DMS53 (cell line): ENCODE data around the gene NEDD1.
A peak's percentile ranks its signal among the peaks of the same experiment; 100 is the strongest.

Experiments used
- DNase-seq: peaks from one replicate; lab custom pipeline; 2025; lab: John Stamatoyannopoulos, UW

The NEDD1 gene, protein sequence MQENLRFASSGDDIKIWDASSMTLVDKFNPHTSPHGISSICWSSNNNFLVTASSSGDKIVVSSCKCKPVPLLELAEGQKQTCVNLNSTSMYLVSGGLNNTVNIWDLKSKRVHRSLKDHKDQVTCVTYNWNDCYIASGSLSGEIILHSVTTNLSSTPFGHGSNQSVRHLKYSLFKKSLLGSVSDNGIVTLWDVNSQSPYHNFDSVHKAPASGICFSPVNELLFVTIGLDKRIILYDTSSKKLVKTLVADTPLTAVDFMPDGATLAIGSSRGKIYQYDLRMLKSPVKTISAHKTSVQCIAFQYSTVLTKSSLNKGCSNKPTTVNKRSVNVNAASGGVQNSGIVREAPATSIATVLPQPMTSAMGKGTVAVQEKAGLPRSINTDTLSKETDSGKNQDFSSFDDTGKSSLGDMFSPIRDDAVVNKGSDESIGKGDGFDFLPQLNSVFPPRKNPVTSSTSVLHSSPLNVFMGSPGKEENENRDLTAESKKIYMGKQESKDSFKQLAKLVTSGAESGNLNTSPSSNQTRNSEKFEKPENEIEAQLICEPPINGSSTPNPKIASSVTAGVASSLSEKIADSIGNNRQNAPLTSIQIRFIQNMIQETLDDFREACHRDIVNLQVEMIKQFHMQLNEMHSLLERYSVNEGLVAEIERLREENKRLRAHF

DNA sequence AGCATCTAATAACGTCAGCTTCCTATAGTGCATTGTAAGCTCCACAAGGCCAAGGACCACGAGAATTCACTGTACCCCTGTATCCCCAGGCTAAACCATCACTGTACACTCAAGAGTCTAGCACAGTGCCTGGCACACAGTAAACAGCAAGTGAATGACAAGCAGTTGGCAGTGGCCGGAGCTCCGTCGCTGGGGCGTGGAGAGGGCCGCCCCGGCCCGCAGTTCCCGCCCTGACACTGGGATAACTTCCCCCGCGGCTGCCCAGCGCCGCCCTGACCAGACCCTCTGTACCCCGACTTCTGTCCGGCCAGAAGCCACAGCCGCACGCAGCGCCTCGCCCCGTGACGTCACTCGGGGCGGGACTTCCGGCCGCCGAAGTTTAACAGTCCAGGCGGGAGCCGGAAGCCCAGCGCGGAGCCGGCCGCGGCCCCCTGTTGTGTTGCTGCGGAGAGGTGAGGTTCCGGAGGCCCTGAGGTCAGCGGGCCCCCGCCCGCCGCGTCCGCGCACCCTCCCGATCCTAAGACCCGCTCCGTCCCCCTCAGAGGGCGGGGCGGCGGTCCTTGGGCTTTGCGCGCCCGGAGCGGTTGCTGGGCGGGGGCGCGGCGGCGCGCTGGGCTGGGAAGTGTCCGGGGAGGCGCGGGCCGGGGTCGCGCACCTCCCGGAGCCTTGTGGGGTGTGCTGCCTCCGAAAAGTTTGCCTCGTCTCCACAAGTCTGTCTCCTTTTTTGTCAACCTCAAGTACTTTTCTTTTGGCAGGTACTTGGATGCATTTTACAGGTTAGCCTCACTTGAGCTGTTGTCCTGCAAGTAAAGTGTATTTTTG is at the start of gene NEDD1:
NEDD1 (plus strand) TSS at position 409 of the 822 bp plus-strand sequence. CDS start 2,503 bp downstream, outside the sequence.
- DNase-seq = peak; percentile 88

DNA sequence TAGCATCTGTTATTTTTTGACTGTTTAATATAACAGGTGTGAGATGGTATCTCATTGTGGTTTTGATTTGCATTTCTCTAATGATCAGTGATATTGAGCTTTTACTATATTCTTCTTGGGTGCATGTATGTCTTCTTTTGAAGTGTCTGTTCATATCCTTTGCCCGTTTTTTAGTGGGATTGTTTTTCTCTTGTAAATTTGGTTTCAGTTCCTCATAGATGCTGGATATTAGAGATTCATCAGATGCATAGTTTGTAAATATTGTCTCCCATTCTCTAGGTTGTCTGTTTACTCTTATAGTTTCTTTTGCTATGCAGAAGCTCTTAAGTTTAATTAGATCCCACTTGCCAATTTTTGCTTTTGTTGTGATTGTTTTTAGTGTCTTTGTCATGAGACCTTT is 48.9 kb upstream of the NEDD1 start:
- DNase-seq = no peak

- no peak for DNase-seq
Measured at GRCh38 chr12:96861656-96862055, 45.4 kb upstream of the NEDD1 start.

GRCh38 chr12:96862326-96862725 is 44.7 kb upstream of the NEDD1 start:
- DNase-seq = no peak

DNA sequence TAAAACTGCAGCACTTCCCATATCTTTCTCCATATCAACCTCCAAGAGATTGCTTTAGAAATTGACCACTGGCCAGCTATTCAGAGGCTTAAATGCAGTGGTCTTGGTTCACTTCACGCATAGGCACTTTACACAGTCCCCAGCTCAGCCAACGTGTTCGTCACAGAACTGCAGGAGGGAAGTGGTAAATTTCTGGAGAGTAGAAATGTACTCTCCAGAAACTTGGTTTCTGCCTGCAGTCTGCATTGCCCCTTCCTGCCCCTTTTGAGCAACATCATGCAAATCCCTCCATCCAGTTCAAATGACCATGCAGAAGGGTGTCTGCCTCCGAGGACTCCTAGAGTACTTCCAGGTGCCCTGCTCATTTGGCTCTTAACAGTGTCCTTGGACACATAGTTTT is 42.7 kb upstream of the NEDD1 start:
- no peak for DNase-seq

GRCh38 chr12:96866801-96867590 is 40.1 kb upstream of the NEDD1 start:
- no peak for DNase-seq

DNA sequence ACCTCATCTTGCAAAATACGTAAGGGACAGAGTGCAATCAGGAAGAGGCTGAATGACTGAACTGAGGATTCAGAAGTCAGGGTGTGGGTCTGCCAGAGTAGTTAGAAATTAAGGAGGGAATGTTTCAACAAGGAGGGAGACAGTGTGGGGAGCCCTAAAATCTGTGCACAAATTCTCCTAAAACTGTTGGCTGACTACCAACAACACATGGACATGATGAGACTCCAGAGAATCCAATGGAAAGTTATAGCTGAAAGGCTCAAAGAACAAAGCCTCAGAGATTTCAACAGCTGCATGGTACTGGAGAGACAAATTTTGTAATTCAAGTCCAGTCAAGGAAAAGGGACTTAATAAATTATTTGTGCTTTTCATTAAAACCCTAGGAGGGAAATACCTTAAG is 36.1 kb upstream of the NEDD1 start:
- no peak for DNase-seq

GRCh38 chr12:96872961-96873360 is 34.1 kb upstream of the NEDD1 start:
- DNase-seq = no peak

DNA sequence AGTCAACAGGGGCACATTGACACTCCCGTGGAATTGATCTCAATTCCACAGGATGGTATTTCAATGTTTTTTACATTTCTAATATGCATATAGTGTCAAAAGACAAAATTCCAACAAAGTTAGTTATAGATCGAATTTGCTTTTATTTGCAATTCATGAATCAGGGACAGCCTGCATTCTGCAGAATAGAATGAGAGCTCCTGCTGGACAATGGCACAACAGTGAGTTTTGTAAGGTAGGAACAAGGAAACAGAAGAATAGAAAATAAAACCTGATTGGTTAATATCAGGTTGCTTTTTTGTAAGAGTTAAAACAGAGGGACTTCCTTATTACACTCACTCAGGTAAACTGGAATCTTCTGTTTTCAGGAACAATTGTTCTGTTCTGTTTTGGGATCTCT is 32.8 kb upstream of the NEDD1 start:
- no peak for DNase-seq

GRCh38 chr12:96876966-96877365 is 30.1 kb upstream of the NEDD1 start:
- DNase-seq = no peak

- DNase-seq = no peak
Measured at GRCh38 chr12:96878704-96879103, 28.4 kb upstream of the NEDD1 start.

GRCh38 chr12:96879301-96879700 is 27.8 kb upstream of the NEDD1 start:
- DNase-seq = peak; percentile 16

DNA sequence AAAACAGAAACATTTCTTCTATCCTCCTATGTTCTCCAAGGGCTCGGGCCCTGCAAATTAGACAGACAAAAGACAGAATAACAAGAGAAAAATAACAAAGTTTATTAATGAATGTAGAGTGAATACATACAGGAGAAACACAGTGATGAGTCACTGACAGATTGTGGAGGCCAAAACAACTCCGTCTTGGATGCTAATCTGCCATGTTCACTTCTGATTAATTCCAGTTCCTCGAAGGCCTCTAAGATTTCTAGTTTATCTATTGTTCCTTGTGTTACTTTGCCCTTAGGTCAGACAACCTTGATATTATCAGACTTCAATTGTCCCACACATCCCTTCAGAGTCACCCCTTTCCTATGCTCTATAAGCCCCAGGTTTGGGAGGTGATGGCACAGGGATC is 26.8 kb upstream of the NEDD1 start:
- no peak for DNase-seq

DNA sequence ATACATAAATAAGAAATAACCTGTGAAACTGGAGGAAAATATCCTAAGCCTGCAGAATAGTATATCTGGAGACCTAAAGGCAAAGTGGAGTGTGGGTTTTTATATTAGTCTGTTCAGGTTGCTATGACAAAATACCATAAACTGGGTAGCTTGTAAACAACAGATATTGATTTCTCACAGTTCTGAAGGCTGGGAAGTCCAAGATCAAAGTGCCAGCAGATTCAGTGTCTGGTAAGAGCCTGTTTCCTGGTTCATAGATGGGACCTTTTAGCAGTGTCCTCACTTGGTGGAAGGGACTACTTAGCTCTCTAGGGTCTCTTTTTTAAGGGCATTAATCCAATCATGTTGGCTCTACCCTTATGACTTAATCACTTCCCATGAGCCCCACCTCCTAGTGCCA is 25.4 kb upstream of the NEDD1 start:
- DNase-seq = no peak

GRCh38 chr12:96882862-96883261 is 24.2 kb upstream of the NEDD1 start:
- DNase-seq = no peak

DNA sequence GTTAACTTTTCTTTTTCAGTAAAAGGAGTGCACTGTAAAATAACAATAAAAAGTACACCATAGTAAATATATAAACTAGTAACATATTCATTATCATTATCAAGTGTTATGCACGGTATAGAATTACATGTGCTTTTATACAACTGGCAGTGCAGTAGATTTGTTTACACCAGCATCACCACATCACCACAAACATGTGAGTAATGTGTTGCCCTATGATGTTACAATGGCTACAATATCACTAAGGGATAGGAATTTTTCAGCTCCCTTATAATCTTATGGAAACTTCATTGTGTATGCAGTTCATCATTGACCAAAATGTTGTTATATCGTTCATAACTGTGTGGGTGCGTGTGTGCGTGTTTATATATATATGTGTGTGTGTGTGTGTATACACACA is 23.5 kb upstream of the NEDD1 start:
- no peak for DNase-seq

- DNase-seq = no peak
Measured at GRCh38 chr12:96886998-96887677, 19.9 kb upstream of the NEDD1 start.

DNA sequence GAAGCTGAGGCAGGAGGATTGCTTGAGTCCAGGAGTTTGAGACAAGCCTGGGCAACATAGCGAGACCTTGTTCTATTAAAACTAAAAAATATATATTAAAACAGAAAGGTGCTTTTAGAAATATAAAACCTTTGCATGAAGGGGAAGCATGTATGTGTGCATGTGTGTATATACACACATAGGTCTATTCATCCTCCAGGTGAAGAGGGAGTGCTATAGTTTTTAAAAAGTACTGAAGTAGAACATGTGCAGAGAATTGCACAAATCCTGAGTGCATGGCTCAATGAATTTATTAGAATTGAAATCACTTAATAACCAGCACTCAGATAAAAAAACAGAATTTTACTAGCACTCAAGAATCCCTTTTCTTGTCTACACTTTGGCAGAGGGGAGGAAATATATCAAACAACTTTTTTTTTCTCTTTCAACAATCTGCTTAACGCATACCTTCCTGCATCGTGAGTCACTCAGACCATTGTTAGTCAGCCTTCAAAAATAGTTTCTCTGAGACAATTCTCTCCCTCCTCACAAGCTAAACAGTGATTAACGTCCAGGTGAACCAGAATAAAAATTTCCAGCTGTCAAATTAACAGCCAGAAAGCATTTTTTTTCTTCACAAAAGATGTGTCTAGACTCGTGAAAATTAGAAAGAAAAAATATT is 17.7 kb upstream of the NEDD1 start:
- peak; percentile 36 for DNase-seq

DNA sequence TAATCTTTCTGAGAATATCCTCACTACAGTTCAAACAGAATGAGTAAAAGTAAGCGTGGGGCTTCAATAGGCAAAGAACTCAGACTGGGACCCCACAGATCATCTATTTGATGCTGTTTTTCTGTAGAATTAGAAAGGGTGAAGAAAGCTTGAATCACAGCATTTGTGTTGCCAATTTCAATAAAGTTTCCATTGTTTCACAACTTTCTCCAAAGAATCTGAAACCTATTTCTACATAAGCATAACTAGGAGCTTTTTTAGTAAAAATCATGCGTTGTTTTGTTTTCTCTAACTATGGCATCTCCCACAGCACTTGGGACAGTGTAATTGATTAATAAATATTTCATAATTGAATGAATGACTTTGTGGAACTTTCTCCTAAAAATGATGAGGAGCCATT is 16.7 kb upstream of the NEDD1 start:
- DNase-seq = no peak

- no peak for DNase-seq
Measured at GRCh38 chr12:96892104-96892503, 15.0 kb upstream of the NEDD1 start.

DNA sequence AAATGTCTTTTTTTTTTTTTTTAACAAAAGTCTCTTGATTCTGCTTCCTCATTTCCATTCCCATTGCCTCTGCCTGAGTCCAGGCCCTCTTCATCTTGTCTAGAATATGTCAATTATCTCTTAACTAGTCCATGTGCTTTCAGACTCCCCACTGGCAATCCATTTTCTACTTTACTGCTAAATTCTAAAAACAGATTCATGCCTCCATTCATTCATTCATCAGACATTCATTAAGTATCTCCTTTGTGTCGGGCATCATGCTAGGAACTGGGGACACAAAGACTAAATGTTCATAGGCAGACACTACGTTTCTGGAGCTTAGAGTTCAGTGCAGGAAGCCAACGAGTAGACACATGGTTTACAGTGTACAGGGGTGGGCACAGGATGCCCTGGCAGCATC is 9.6 kb upstream of the NEDD1 start:
- DNase-seq = no peak
